GM10847 (cell line): ENCODE results near the gene C2CD4C.

Source experiments
- POLR2A ChIP-seq: IDR thresholded peaks from 2 replicates; pipeline ENCODE4 v1.6.1; 2011; ENCODE audit not compliant: insufficient read length; ENCODE audit errors: extremely low read depth

C2CD4C gene

DNA sequence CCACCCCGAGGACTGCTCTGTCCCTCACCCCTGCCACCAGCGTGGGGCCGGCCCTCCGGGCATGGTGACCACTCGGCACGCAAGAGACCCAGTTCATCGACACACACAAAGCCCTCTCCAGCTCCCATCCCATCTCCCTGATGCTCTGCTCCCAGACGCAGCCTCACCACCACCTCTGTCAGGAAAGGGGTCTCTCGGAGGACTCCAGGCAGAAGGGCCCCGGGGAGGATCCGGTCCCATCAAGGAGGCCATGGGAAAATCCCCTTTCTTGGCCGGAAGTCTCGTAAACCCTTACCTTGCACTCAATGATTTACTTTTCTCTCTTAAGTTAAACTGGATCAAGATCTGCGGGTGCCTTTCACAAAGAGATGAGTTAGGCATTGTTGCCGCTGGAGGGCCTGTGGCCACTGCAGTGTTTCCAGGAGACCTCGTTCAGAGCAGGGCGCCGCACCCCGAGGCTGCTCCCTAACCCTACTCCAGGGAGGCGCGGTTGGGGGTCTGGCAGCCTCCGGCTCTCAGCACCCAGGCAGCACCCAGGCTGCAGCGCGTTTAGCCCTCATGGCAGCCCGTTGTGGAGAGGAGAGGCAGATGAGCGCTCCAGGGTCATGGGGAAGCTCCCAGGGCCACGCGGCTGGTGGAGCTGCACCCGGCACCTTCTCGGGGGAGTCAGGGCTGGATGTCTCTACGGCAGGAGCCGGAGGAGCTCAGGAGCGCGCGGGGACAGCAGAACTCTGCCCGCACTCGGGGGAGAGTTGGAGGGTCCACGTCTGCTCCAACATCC is 31.0 kb downstream of the C2CD4C start:
- no peak for TF ChIP-seq POLR2A

DNA sequence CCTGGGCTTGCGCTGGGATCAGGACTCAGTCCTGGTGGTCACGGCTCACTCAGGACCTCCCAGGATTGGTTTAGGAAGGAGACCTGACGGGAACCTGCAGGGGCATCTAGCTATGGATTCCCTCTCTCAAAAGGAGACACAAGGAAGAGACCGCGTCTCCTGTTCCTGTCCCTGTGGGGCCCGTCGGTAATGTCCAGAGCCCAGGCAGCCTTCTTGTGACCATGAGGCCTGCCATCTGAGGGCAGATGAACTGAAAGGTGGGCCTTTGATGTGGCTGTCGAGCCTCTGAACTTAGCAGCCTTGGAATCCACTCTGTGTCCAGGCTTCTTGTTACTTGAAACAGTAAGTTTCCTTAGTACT is 32.9 kb downstream of the C2CD4C start:
- TF ChIP-seq POLR2A = no peak

DNA sequence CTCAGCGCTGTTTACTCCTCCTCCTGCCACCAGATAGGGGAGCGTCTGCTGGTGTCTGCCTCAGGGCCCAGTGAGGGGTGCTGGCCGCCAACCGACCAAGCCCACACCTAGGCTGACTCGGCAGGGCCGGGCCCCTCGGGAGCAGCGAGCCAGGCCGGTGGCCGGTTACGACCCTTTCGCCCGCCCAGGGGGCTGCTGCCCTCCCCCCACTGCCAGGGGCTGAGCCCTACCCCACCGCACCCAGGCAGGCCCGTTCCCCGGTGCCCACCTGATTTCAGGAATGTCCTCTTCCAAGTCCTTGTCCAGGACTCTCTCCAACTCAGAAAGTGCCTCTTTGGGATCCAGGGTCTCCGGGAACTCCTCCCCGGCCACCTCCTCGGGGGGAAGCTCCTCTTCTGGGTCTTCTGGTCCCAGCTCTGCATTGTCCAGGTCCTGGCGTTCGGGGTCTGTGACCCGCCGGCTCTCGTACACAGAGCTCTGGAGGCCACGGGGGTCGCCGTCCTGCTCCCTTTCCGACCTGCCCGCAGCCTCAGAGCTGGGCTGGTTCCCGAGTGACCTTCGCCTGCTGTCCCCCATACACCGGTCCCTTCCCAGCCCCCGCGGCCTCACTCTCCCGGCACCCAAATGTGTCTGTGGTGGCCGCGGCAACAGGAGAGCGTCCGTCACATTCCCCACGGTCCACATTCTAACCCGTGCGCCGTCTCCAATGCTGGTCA is 33.4 kb downstream of the C2CD4C start:
- TF ChIP-seq POLR2A = no peak

DNA sequence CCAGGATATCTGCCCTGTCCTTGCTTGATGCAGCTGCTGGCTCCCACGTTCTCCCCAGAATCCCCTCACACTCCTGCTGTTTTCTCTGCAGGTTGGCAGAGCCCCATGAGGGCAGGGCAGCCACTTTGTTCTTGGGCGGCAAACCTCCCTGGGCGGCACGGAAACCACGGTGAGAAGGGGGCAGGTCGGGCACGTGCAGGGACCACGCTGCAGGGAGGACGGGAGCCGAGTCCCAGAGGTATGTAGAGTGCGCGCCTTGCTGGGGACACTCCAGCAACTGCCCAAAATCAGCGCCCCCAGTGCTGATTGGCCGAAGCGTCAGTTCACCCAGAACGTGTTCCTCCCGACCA is 34.1 kb downstream of the C2CD4C start:
- no peak for TF ChIP-seq POLR2A

DNA sequence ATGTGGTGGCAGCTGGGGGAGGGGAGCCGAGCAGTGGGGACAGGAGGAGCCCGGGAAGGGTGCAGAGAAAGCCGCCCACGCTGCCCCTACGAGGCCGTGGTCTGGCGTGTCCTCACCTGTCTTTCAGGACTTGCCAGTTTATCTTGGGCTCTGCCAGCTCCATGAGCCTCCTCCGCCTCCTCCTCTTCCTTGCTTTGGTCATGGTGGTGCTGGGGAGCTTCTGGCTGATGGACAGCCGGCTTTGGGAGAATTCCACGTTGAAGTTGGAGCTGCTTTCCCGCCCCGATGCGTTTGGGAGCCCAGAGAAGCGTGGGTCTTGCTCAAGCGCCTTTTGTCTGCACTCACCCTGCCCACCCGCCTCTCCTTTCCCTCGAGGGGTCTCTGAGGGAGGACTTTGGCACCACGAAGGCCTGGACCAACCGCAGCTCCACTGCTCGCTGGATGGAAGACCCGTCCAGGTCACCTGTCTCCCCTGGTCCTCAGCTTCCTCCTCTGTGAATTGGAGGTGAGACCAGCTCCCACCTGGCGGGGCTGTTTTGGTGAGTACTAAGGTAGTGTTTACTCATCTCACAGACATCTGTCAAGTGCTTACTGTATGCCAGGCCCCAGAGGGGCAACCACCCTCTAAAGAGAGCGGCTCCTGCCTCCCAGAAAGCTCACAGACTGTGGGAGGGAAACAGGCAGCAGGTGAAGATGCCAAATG is 34.6 kb downstream of the C2CD4C start:
- TF ChIP-seq POLR2A = no peak

DNA sequence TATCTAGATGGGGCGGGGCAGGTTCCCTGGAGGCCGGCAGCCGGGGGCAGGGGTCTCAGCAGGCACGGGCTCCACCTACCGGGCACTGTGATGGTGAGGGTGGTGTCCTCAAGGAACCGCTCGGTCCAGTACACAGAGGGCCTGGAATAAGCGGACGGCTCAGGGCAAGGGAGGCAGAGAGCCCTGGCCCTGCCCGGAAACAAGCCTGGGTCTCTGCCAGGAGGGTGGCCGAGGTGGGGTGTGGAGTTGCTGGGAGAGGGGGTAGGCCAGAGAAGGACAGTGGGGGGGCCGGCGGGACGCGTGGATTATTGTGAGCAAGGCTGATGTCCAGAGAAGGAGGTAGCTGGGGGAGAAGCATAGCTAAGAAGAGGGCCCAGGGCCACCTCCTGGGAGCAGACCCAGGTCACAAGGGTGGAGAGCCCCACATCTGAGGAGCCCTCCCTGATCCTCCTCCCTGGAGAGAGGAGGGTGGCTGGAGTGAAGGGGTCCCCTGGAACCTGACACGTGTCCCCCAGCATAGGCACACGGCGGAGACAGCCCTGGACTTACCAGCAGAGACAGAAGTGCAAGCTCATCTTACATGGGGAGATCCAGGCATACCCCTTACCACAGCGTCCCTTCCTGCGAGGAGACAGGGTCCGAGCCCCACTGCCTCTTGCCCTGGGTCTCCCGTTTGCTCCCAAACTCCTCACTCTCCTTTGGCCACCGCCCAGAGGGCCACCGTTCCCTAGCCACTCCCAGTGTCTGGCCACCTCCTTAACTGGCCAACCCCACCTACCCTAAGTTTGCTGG is 35.4 kb downstream of the C2CD4C start:
- no peak for TF ChIP-seq POLR2A

DNA sequence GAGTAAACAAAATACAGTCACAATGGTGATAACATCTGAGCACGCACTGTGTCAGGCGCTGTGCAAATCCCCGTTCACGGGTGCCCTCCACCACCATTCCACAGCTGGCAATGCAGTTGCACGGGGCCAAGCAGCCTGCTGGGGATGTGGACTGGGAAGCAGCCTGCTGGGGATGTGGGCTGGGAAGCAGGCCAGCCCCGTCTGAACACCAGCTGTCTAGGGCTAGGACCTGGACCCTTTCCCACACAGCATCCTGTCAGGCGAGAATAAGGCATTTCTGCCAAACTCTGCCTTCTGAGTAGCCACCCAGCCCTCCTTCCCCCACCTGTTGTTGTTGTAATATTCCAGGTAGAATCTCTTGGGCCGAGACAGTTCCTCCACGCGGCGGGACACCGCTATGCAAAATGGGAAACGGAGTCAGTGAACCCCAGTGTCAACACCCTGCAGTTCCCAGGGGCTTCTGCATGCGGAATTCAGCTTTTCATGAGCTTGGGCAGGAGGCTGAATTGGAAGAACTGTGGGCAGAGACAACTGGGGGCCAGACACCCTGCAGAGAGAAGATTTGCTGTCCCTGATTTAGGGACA is 36.5 kb downstream of the C2CD4C start:
- TF ChIP-seq POLR2A = no peak

DNA sequence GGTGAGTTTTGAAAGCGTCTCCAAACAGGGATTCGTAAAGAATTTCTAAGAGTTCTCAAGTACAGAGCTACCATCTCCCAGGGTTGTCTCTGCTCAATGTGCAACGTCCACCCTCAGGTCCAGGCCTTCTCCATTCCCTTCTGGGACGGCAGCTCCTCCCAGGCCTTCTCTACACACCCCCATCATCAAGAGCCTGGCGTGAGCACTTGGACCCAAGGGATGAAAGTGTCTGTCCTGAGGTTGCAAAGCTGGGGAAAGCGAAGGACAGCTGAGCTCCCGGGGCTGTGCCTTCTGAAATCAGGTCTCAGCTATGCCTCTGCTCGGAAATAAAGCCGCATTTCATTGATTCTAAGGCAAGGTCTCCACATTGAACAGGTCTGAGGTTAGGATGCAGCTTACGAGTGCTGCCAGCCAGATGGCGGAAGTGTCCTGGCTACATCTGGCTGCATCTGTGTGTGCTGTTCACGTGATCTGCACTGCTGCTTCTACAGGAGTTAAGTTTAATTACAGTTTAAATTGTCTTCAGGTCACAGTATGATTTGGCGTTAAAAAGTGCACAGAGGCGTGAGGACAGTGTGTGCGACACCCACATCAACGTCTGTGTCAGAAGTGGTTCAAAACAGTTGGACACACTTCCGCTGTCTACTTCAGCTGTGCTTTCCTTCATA is 37.3 kb downstream of the C2CD4C start:
- TF ChIP-seq POLR2A = no peak

DNA sequence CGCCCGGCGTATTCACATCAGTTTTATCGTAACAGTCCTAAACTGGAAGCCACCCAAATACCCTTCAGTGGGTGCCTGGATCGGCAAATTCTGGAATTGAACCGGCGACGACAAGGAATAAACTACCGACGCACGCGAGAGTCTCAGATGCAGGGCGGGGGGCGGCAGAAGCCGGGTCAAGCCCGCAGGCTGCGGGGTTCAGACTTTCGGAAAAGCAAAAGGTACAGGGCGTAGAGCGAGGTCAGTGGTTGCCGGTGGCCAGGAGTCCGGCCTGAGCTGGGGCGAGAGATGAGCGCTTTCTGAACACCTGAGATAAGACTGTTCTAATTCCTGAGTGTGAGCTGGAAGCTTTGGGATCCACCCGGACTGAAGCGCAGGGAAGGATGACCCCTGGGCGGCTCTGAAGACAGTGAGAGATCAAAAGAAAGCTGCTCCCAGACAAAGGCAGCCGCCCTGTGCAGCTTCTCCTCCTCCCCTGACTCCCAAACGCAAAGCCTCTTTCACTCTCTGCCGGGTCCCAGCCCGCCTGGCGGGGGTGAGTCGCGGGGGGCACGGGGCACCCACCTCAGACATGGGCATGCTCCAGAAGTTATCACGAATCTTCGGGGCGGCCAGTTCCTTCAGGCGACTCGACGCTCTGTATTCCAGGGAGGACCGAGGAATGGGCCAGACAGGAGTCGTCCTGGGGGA is 38.2 kb downstream of the C2CD4C start:
- no peak for TF ChIP-seq POLR2A

DNA sequence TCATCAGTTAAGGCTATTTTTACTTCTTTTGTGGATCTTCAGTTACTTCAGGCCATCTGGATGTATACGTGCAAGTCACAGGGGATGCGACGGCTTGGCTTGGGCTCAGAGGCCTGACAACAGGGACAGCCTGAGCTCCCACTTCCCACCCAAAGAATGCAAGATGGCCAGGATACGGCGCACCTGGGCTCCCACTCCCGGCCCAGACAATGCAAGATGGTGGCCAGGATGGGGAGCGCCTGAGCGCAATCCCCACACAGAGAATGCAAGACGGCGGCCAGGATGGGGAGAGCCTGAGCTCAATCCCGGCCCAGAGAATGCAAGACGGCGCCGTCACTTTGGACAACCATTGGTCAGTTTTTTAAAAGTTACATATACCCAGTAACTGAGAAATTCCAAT is 39.1 kb downstream of the C2CD4C start:
- TF ChIP-seq POLR2A = no peak

DNA sequence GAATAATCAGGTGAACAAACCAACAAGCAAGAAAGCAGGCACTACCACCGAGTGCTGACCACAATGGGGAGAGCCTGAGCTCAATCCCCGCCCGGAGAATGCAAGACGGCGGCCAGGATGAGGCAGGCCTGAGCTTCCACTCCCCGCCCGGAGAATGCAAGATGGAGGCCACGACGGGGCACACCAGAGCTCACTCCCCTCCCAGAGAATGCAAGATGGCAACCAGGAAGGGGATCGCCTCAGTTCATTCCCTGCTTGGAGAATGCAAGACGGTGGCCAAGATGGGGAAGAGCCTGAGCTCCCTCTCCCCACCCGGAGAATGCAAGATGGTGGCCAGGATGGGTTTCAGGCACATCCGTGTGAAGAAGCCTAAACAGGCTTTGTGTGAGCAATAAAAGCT is 39.7 kb downstream of the C2CD4C start:
- TF ChIP-seq POLR2A = no peak

DNA sequence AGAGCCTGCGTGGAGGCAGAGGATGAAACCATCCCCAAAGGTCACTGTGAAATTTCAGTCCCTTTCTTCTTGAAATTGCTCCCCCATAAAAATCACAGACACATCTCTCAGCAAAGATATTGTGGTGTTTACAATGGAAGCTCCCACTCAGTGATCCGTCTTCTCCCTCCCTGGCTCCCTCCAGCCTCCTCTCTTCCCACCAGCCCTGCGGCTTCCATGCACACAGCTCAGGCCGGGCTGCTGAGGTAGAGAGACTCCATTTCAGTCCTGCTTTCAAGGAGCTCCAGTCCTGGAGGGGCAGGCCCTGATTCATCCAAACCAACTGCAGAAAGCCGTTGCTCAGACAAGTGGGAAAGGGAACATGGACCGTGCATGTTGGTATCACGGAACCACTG is 40.3 kb downstream of the C2CD4C start:
- no peak for TF ChIP-seq POLR2A

DNA sequence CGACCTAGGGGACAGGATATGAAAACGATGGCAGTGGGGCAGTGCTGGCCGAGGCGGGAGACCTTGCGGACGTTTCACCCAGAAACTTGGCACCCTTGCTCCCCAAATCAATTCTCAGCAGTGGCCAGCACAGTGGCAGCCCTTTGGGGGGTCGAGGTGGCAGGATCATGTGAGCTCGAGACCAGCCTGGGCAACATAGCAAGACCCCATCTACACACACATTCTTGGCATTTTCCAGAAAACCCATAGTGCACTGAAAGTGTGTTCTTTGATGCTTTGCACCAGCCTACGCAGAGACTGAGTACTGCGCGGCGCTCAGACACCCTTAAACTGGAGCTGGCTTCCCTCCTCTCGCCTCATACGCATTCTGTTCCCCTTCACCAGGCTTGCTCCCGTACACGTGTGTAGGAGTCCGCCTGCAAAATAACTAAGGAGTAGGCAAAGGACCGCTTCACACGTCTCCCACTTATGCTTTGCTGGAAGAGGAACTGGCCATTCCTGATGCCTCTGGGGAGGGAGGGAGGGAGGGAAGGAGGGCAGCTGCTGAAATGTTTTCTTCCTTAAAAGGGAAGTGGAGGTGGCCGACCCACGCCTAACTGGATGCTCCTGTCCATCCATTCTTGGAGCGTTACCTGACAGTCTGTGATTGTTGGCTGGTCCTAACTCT is 40.9 kb downstream of the C2CD4C start:
- TF ChIP-seq POLR2A = no peak
